ENCODE measurements around the gene FGFR2. TPM values are rescaled to one million over a fixed set of nuclear protein-coding genes. Genes with fewer than 3 reads are reported as not detected.

The FGFR2 gene
- polyA plus RNA-seq, 1 of the 3 experiments (the other 2 are of a cell fraction) = 0.02 TPM

DNA sequence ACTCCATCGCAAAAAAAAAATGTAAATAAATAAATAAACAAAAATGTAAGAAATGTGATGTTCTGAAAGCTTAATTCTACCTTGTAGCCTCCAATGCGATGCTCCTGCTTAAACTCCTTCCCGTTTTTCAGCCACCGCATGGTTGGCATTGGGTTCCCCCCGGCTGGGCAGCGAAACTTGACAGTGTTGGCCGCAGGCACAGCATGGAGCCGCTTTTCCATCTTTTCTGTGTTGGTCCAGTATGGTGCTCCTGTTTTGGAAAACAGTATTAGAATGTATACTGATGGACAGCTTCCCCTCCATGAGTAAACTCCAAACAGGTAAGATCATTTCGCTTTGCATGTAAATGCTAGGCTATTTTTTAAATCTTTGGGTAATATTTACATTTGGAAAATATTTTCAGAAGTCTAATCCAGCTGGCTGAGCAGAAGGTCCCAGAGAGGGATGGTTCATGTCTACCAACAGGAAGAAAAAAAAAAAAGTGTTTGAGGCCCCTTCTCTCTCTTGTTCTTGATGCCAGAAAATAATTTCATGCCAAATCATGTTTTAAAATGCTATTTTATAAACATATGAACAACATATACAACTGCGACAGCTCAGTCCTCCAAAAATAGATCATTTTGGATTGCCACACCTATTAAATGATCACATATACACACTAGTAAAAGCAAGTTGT is 46.9 kb downstream of the FGFR2 start:
- Histone ChIP-seq H3K36me3 (replicated peaks in 1 of 2; ENCODE audit: control insufficient read depth in 1 of 2, insufficient read depth in 2 of 2, low read length in 1 of 2) (no peaks in the 10 kb centered on the region), H2AFZ (ENCODE audit: low read depth) (no peak overlapping the region), H3K9me2 (no peaks in the 10 kb centered on the region), H4K20me1 (ENCODE audit: insufficient read depth) (no peaks in the 10 kb centered on the region), H3K27ac (ENCODE audit: low read depth in 2 of 2, low read length in 1 of 2) (no peak overlapping the region), H3K27me3 (ENCODE audit: insufficient read depth) (no peaks in the 10 kb centered on the region), H3K4me3 (ENCODE audit: low read depth in 2 of 2, low read length in 1 of 2) (no peak overlapping the region), H3K9me3 (no peaks in the 10 kb centered on the region), H3K4me1 (ENCODE audit: control insufficient read depth in 1 of 2, insufficient read depth in 2 of 2, low read depth in 1 of 2, low read length in 1 of 2) (no peaks in the 10 kb centered on the region), H3F3A (replicated peaks; ENCODE audit: insufficient read depth) (no peaks in the 10 kb centered on the region), H3K9ac (no peak overlapping the region), H3K4me2 (no peak overlapping the region), H3K79me2 (ENCODE audit: insufficient read depth) (no peaks in the 10 kb centered on the region)
- WGBS (ENCODE audit: low lambda C conversion rate) = 46% methylated on average over 10 of the region's 10 CpGs
- CTCF ChIA-PET = no interaction called here
- DNase-seq = no peak
- TF ChIP-seq GABPA (IDR thresholded peaks at IDR 0.05; ENCODE audit: low read depth) (no peak), RCOR1 (IDR thresholded peaks at IDR 0.05; ENCODE audit: low read length) (no peak), POLR2AphosphoS5 (IDR thresholded peaks at IDR 0.05; ENCODE audit: low read depth, low read length) (no peak), RXRA (IDR thresholded peaks at IDR 0.05; ENCODE audit: borderline replicate concordance, low read depth) (no peak), TAF1 (IDR thresholded peaks at IDR 0.05; ENCODE audit: borderline replicate concordance, low read depth, low read length) (no peak), TEAD4 (IDR thresholded peaks at IDR 0.05; ENCODE audit: borderline replicate concordance, insufficient read depth) (no peak), IRF3 (IDR thresholded peaks at IDR 0.05; ENCODE audit: low read depth, low read length) (no peak), RFX5 (IDR thresholded peaks at IDR 0.05; ENCODE audit: low read length) (no peak), GATA2 (CRISPR knock-in tag; IDR thresholded peaks at IDR 0.05) (no peak), ZBTB33 (IDR thresholded peaks at IDR 0.05; ENCODE audit: borderline replicate concordance, low read depth) (no peak), YY1 (IDR thresholded peaks at IDR 0.05; ENCODE audit: low read depth) (no peak)
- POLR2A ChIA-PET = no interaction called here

- H3K79me2 ChIP-seq (ENCODE audit: insufficient read depth) = no peaks in the 10 kb centered on the region
- no peak overlapping the region for H2AFZ ChIP-seq (ENCODE audit: low read depth)
- H4K20me1 ChIP-seq (ENCODE audit: insufficient read depth) = no peaks in the 10 kb centered on the region
- no peak overlapping the region for H3K4me3 ChIP-seq (ENCODE audit: low read depth in 2 of 2, low read length in 1 of 2)
- no peak for DNase-seq
- no peaks in the 10 kb centered on the region for H3K9me2 ChIP-seq
- H3K9me3 ChIP-seq = no peaks in the 10 kb centered on the region
- WGBS (ENCODE audit: low lambda C conversion rate) = 52% methylated on average over 5 of the region's 5 CpGs
- H3K4me2 ChIP-seq = no peak overlapping the region
- H3K4me1 ChIP-seq (ENCODE audit: control insufficient read depth in 1 of 2, insufficient read depth in 2 of 2, low read depth in 1 of 2, low read length in 1 of 2) = no peaks in the 10 kb centered on the region
- ChIA-PET POLR2A (no interaction called here), CTCF (interaction anchor here (1.1 kb wide), 1 partner anchor 11 kb away, joined by 3 read pairs; no protein-coding TSS in a partner anchor)
- no peak overlapping the region for H3K27ac ChIP-seq (ENCODE audit: low read depth in 2 of 2, low read length in 1 of 2)
- no peaks in the 10 kb centered on the region for H3K36me3 ChIP-seq (replicated peaks in 1 of 2; ENCODE audit: control insufficient read depth in 1 of 2, insufficient read depth in 2 of 2, low read length in 1 of 2)
- H3F3A ChIP-seq (replicated peaks; ENCODE audit: insufficient read depth) = no peaks in the 10 kb centered on the region
- no peaks in the 10 kb centered on the region for H3K27me3 ChIP-seq (ENCODE audit: insufficient read depth)
- no peak overlapping the region for H3K9ac ChIP-seq
- no peak for TF ChIP-seq SIN3A (IDR thresholded peaks at IDR 0.05; ENCODE audit: borderline replicate concordance, low read depth, low read length)
- TF ChIP-seq, protein P1, sequence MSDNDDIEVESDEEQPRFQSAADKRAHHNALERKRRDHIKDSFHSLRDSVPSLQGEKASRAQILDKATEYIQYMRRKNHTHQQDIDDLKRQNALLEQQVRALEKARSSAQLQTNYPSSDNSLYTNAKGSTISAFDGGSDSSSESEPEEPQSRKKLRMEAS (IDR thresholded peaks at IDR 0.05; ENCODE audit: low read depth) = no peak
These were observed 53.9 kb downstream of the FGFR2 start for GRCh38 chr10:121544301-121544869.

All from SK-N-SH (cell line).